ENCODE data around the gene SMIM27.
"Not testable (repeated sequence)": the region's sequence is repeated elsewhere in the genome, so short reads cannot be mapped to it uniquely, and the experiment has no call there.

SMIM27 gene

DNA sequence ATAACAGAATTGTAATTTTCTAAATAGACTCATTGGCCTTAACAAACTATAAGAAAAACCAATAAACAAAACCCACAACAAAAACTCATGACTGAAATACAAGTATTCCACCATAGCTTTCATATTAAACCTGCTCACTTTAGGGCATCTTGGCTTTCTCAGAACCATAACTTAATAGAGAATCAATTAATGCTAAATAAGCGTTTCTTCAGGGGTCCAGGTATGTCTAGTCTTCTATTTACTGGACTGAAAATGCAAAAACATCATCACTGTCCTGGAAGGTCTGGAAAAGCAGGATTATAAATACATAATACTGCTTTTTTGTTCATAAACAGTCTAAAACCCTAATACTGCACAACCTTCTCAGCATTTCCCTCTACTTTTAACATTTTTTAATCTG, 6.2 kb upstream of the SMIM27 start:
- H3K27ac Mint-ChIP-seq: peak overlapping the region; percentile 37
- H3K4me3 Mint-ChIP-seq: no peak overlapping the region
- H3K4me1 Mint-ChIP-seq: peaks cover 17% of the 10 kb centered on the region
- H3K9me3 Mint-ChIP-seq: no peaks in the 10 kb centered on the region
- no peak for ATAC-seq
- DNase-seq (ENCODE audit: low spot score in 2 of 2): no peak
- peaks cover 76% of the 10 kb centered on the region for H3K36me3 Mint-ChIP-seq

DNA sequence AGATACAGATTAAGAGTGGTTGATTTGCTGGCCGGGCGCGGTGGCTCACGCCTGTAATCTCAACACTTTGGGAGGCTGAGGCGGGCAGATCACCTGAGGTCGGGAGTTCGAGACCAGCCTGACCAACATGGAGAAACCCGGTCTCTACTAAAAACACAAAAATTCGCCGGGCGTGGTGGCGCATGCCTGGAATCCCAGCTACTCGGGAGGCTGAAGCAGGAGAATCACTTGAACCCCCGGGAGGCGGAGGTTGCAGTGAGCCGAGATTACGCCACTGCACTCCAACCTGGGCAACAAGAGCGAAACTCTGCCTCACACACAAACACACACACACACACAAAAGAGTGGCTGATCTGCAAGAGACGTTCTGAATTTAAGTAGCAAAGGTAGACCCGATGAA, 3.9 kb upstream of the SMIM27 start:
- not testable (repeated sequence) for DNase-seq (ENCODE audit: low spot score in 2 of 2); H3K4me3 Mint-ChIP-seq; H3K27ac Mint-ChIP-seq; ATAC-seq; H3K9me3 Mint-ChIP-seq
- Mint-ChIP-seq H3K36me3 (peaks cover 74% of the 10 kb centered on the region), H3K4me1 (peaks cover 23% of the 10 kb centered on the region)

DNA sequence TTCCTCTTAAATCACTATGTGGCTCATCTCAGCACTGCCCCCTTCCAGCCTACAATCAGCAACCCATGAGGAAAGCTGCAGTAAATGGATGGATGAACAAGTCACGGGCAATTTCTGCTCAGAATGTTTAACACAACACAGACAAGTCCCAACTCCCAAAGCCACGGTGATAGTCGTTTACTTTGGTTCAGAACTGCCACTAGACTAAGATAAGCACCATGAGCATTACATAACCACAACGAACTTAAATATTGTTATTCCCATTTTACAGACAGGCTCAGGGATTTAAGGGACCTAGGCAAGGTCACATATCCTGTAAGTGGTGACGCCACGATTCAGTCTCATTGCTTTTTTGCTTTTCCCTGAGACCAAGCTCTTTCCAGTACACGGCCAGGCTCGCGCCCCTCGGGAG, 2.0 kb upstream of the SMIM27 start:
- Mint-ChIP-seq H3K4me3 (peak overlapping the region; percentile 99), H3K36me3 (peaks cover 73% of the 10 kb centered on the region), H3K27ac (peak overlapping the region; percentile 100), H3K4me1 (peaks cover 29% of the 10 kb centered on the region), H3K9me3 (no peaks in the 10 kb centered on the region)
- DNase-seq (ENCODE audit: low spot score in 2 of 2): no peak
- ATAC-seq: no peak

DNA sequence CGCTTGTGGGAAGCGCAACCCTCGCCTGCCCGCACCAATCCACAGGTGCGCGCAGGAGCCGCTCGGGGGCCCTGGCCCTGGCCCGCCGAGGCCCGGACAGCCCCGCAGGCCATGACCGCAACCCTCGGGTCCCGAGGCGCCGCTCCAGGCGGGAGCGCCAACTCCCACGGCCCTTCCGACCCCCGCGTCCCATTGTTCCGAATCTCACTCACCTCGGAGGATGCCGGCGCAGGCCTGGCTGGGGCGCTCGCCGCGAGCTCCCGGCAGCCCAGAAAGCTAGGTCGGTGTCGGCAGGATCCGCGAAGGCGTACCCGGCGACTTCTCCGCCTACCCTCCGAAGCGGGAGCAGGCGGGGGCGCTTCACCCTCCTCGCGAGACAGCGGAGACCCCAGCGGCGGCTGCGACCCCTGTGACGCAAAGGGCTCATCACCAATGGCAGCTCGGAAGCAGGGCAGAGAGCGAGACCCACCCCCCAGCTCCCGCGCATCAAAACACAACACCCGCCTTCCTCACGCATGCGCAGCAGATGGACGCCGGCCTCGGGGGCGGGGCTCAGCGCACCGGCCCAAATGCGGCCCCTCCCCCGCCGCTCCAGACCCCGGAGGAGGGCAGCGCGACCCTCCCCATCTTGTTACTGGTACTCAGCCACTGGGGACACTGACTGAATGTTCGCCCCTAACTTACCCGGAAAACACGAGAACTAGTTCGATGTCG, 1.4 kb upstream of the SMIM27 start:
- H3K36me3 Mint-ChIP-seq: peaks cover 73% of the 10 kb centered on the region
- DNase-seq (ENCODE audit: low spot score in 2 of 2) (peak; percentile 91 to 97), ATAC-seq (peak; percentile 81)
- peaks cover 34% of the 10 kb centered on the region for H3K4me1 Mint-ChIP-seq
- H3K4me3 Mint-ChIP-seq: peak overlapping the region; percentile 99
- peak overlapping the region; percentile 100 for H3K27ac Mint-ChIP-seq
- no peaks in the 10 kb centered on the region for H3K9me3 Mint-ChIP-seq

GRCh38 chr9:32551276-32552051, 663 bp upstream of the SMIM27 start:
- Mint-ChIP-seq H3K4me1 (peaks cover 35% of the 10 kb centered on the region), H3K27ac (peak overlapping the region; percentile 100), H3K4me3 (peak overlapping the region; percentile 99), H3K36me3 (peaks cover 72% of the 10 kb centered on the region), H3K9me3 (no peaks in the 10 kb centered on the region)
- DNase-seq (ENCODE audit: low spot score in 2 of 2) (peak; percentile 28 to 70), ATAC-seq (peak; percentile 64)

GRCh38 chr9:32554107-32554506, 2.0 kb downstream of the SMIM27 start:
- Mint-ChIP-seq H3K36me3 (peaks cover 46% of the 10 kb centered on the region), H3K27ac (no peak overlapping the region), H3K9me3 (no peaks in the 10 kb centered on the region), H3K4me3 (no peak overlapping the region), H3K4me1 (peaks cover 32% of the 10 kb centered on the region)
- DNase-seq (ENCODE audit: low spot score in 2 of 2) (no peak), ATAC-seq (no peak)

DNA sequence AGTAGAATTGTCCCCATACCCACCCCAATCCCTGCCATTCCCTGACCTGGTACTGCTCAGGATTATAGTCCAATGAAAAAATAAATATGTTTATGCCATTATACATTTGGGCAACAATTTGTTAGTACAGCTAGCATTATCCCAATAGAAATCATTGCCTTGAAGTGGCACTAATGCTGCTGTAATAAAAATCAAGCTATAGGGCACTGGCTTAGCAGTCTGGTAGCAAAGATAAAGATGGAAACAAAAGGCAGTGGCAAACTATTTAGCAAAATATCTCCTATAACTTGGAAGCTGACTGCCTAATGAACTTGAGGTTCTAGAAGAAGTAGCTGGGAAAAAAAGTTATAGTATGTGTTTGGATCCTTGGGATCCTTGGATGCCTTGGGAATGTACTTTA, 2.5 kb downstream of the SMIM27 start:
- H3K4me1 Mint-ChIP-seq: peaks cover 33% of the 10 kb centered on the region
- peaks cover 41% of the 10 kb centered on the region for H3K36me3 Mint-ChIP-seq
- no peak overlapping the region for H3K4me3 Mint-ChIP-seq
- H3K27ac Mint-ChIP-seq: peak overlapping the region; percentile 67
- H3K9me3 Mint-ChIP-seq: no peaks in the 10 kb centered on the region
- ATAC-seq (no peak), DNase-seq (ENCODE audit: low spot score in 2 of 2) (no peak)

DNA sequence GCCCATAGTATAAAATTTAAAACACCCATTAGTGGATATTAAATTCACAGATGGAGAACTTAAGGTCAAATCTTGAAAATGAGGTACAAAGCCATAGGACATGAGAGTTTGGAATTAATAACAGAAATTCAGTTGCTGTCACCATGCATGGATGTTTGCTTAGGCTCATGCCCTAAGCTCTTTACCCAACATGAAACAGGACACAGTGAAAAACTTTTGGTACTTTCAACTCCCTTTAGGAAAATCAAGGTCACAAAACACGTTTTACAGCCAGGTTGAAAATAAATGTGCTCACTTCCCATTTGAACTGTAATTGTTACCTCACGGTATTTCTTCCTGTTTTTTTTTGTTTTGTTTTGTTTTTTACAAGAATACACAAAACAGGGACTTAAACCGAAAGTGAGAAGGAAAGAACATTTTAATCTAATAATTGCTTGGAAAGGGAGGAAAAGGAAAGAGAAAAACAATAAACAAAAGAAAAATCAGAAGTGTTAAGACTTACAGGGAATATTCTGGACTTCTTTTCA, 6.3 kb downstream of the SMIM27 start:
- Mint-ChIP-seq H3K4me1 (peaks cover 27% of the 10 kb centered on the region), H3K9me3 (no peaks in the 10 kb centered on the region), H3K36me3 (peaks cover 6% of the 10 kb centered on the region), H3K27ac (no peak overlapping the region), H3K4me3 (no peak overlapping the region)
- ATAC-seq: no peak
- no peak for DNase-seq (ENCODE audit: low spot score in 2 of 2)

DNA sequence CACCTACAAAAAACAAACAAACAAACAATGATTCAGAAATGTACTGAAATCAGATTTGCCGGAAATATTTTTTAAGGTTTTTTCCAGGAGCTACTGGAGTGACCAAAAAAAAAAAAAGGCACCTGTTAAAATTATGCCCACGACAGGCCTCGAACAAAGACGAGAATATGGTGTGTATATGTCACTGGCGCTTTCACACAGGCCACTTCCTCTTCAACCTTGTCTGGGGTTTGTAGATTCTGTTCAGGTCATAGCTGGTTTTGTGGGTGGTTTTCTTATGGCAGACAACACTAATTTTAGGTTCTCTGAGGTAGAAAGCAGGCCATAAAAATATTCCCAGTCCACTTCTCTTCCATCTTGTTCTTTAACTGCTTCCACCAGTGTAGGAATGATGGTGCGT, 13.8 kb downstream of the SMIM27 start:
- DNase-seq (ENCODE audit: low spot score in 2 of 2): no peak
- Mint-ChIP-seq H3K27ac (no peak overlapping the region), H3K4me1 (peaks cover 22% of the 10 kb centered on the region), H3K9me3 (no peaks in the 10 kb centered on the region), H3K4me3 (no peak overlapping the region), H3K36me3 (peaks cover 71% of the 10 kb centered on the region)
- no peak for ATAC-seq

GRCh38 chr9:32566770-32567169, 14.6 kb downstream of the SMIM27 start:
- Mint-ChIP-seq H3K9me3 (no peaks in the 10 kb centered on the region), H3K36me3 (peaks cover 71% of the 10 kb centered on the region), H3K4me3 (no peak overlapping the region), H3K27ac (no peak overlapping the region), H3K4me1 (peaks cover 20% of the 10 kb centered on the region)
- ATAC-seq: no peak
- no peak for DNase-seq (ENCODE audit: low spot score in 2 of 2)

DNA sequence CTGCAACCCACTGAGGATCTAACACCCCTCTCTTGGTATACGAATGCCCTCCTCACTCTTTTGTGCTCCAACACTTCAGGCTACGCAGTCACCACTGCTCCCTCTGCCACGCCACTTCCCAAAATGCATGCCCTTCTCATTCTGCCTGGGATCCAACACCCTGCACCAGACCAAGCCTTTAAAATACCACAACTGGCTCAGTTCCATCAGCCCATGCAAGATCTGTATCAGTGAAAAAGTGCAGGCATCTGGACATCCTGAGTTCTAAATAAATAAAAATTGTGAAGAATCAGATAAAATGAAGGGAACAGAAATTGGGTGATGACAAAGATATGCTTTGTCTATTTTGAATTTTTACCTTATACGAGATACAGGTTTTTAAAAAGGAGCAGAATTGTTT, 18.1 kb downstream of the SMIM27 start:
- H3K36me3 Mint-ChIP-seq: peaks cover 66% of the 10 kb centered on the region
- no peak overlapping the region for H3K4me3 Mint-ChIP-seq

GRCh38 chr9:32571969-32572899, 20.1 kb downstream of the SMIM27 start:
- Mint-ChIP-seq H3K4me1 (peaks cover 22% of the 10 kb centered on the region), H3K4me3 (peak overlapping the region; percentile 100), H3K36me3 (peaks cover 47% of the 10 kb centered on the region), H3K9me3 (no peaks in the 10 kb centered on the region), H3K27ac (peak overlapping the region; percentile 99)
- peak; percentile 93 for ATAC-seq
- peak; percentile 37 to 73 for DNase-seq (ENCODE audit: low spot score in 2 of 2)

More for the DNA sequence above, 18.1 kb downstream of the SMIM27 start:
- DNase-seq (ENCODE audit: low spot score in 2 of 2) (no peak), ATAC-seq (no peak)
- Mint-ChIP-seq H3K27ac (peak overlapping the region; percentile 18), H3K9me3 (no peaks in the 10 kb centered on the region), H3K4me1 (peaks cover 30% of the 10 kb centered on the region)

GRCh38 chr9:32572900-32573523, 20.9 kb downstream of the SMIM27 start, which contains the start of gene NDUFB6:
NDUFB6 (minus strand) TSS chr9:32573159; CDS start chr9:32573060, 99 bp downstream.
- Mint-ChIP-seq H3K27ac (peak within 1 kb of the TSS; percentile 99), H3K4me3 (peak within 1 kb of the TSS; percentile 100), H3K9me3 (no peaks in the 10 kb centered on the region), H3K4me1 (peaks cover 22% of the 10 kb centered on the region), H3K36me3 (peaks cover 39% of the 10 kb centered on the region)
- DNase-seq (ENCODE audit: low spot score in 2 of 2): peak; percentile 90 to 97
- peak; percentile 93 for ATAC-seq

DNA sequence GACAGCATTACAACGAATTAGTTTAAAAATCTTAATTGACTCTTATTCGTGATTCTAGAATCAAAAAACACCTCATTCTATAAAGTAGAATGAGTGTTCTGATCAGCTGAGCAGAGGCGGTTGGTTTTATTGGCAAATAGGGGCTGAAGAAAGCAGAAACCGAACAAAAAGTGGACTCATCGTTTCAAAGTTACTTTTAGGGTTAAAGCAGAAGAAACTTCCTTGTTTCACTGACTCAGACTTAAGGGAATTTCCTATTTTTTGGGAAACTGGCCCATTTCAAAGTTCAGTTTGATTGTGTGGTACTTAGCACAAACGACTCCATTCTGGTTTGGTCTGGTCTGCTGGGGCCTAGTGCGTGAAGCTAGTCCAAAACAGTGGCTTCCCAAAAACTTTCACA, 21.7 kb downstream of the SMIM27 start:
- H3K36me3 Mint-ChIP-seq: peaks cover 32% of the 10 kb centered on the region
- H3K9me3 Mint-ChIP-seq: no peaks in the 10 kb centered on the region
- DNase-seq (ENCODE audit: low spot score in 2 of 2) (no peak), ATAC-seq (no peak)
- no peak overlapping the region for H3K27ac Mint-ChIP-seq
- peak overlapping the region; percentile 100 for H3K4me3 Mint-ChIP-seq
- H3K4me1 Mint-ChIP-seq: peaks cover 22% of the 10 kb centered on the region
